Activated B cell treated with CpG ODN at 0.5 μM for 24 hours (primary cell): ENCODE measurements around the gene ARHGAP26. TPM values are rescaled to one million over a fixed set of nuclear protein-coding genes. Genes with fewer than 3 reads are reported as not detected.

Experiments
- ATAC-seq: fragments of 200-7000 bp; cut with Tn5 transposase; one replicate; pipeline ENCODE4 v1.10.0; 2021; ENCODE audit warnings: low read depth, mild to moderate bottlenecking, moderate library complexity
- CTCF ChIA-PET: fragments of 350-600 bp; sonication (Branson Sonifier 250); formaldehyde crosslinking; loops from one replicate; lab custom pipeline; 2021; ENCODE audit warnings: antibody characterized with exemption; lab: Charles Lee
- POLR2A ChIA-PET: fragments of 350-600 bp; sonication (Branson Sonifier 250); formaldehyde crosslinking; loops from one replicate; lab custom pipeline; 2021; ENCODE audit warnings: antibody characterized with exemption; lab: Charles Lee
- DNase-seq: peaks from one replicate; pipeline ENCODE4 v3.0.0; 2022
- H3K27ac Mint-ChIP-seq: one replicate; pipeline ENCODE4 v1.8.0; 2020; ENCODE audit warnings: mixed read lengths
- H3K27me3 Mint-ChIP-seq: one replicate; pipeline ENCODE4 v1.8.0; 2021; ENCODE audit warnings: mixed read lengths
- H3K36me3 Mint-ChIP-seq: one replicate; pipeline ENCODE4 v1.8.0; 2021; ENCODE audit warnings: low read depth, mixed read lengths
- H3K4me1 Mint-ChIP-seq: one replicate; pipeline ENCODE4 v1.8.0; 2021; ENCODE audit warnings: mixed read lengths
- H3K4me3 Mint-ChIP-seq: one replicate; pipeline ENCODE4 v1.8.0; 2020; ENCODE audit warnings: mild to moderate bottlenecking, mixed read lengths
- H3K9me3 Mint-ChIP-seq: one replicate; pipeline ENCODE4 v1.8.0; 2020; ENCODE audit warnings: mixed read lengths
- intact Hi-C: fragments of 100-400 bp; cut with micrococcal nuclease; formaldehyde crosslinking; loops from one replicate; pipeline ENCODE4 v1.15.1; 2024
- total RNA-seq: library from RNA; stranded (reverse); gene quantifications from 2 replicates; pipeline ENCODE4 v1.2.3, GENCODE V29; 2022
- TF ChIP-seq, protein P1 (sequence below): fragments of 200-600 bp; IDR thresholded peaks from one replicate; pipeline ENCODE4 v1.8.0; 2022; ENCODE audit warnings: antibody characterized with exemption, mild to moderate bottlenecking

The ARHGAP26 gene
- total RNA-seq, 1 donor from 2014 or later, result 20.9 TPM

DNA sequence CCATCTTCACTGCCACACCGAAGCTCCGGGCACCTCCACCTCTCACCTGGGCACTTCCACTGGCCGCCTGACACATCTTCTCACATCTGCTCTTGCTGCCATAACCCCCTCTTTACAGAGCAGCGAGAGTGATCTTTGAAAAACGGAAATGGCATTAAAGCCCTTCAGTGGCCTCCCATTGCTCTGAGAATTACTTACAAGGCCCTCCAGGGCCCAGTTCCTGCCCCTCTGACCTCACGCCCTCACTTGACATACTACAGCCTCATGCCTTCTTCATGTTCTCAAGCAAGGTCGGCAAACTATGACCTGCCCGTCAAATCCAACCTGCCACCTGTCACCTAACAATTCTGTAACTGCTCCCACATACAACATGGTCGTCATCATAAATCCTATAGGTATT is 446.0 kb downstream of the ARHGAP26 start:
- H3K4me3 Mint-ChIP-seq, result no peak overlapping the region

DNA sequence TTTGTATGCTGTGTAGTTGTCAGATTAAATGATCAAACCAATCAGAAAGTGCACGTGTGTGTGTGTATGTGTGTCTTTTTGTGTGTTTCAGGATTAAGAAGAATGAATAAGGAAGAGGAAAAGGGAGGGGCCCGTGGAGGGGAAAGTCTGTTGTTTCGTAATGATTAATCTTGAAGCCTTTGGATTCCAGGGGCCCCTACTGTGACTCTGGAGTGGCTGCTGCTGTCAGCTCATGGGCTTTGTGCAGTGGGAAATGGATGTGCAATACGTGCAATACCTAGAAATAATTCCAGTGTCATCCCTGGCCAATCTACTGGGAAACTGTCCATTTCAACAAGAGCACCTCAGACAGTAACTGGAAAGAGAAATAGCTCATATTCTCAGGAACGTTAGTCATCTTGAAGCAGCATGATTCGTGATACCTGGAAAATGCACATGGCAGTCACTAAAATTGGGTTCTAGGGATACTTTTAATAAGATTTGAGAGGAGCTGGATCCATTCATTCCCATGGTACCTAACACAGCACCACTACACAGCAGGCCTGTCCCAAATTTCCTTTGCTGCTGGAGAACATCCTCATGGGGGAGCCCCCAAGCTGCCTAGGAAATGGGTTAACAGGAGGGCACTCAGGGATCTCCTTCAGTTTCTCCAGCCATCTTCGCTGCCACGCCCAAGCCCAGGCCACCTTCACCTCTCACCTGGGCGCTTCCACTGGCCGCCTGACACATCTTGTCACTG is 447.1 kb downstream of the ARHGAP26 start:
- no peaks in the 10 kb centered on the region for H3K9me3 Mint-ChIP-seq
- no peak overlapping the region for H3K4me3 Mint-ChIP-seq
- TF ChIP-seq, protein P1, sequence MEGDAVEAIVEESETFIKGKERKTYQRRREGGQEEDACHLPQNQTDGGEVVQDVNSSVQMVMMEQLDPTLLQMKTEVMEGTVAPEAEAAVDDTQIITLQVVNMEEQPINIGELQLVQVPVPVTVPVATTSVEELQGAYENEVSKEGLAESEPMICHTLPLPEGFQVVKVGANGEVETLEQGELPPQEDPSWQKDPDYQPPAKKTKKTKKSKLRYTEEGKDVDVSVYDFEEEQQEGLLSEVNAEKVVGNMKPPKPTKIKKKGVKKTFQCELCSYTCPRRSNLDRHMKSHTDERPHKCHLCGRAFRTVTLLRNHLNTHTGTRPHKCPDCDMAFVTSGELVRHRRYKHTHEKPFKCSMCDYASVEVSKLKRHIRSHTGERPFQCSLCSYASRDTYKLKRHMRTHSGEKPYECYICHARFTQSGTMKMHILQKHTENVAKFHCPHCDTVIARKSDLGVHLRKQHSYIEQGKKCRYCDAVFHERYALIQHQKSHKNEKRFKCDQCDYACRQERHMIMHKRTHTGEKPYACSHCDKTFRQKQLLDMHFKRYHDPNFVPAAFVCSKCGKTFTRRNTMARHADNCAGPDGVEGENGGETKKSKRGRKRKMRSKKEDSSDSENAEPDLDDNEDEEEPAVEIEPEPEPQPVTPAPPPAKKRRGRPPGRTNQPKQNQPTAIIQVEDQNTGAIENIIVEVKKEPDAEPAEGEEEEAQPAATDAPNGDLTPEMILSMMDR, result no peak
- ChIA-PET POLR2A (interaction anchor here (1.0 kb wide), 1 partner anchor 218 kb away, joined by 4 read pairs; no protein-coding TSS in a partner anchor), CTCF (no interaction called here)
- H3K27ac Mint-ChIP-seq, result no peak overlapping the region
- H3K4me1 Mint-ChIP-seq, result peaks cover 37% of the 10 kb centered on the region
- H3K36me3 Mint-ChIP-seq, result peaks cover 6% of the 10 kb centered on the region
- intact Hi-C loops, result no loop called here
- no peaks in the 10 kb centered on the region for H3K27me3 Mint-ChIP-seq
- no peak for ATAC-seq
- DNase-seq, result no peak

More for the DNA sequence above, 446.0 kb downstream of the ARHGAP26 start:
- Mint-ChIP-seq H3K36me3 (peaks cover 6% of the 10 kb centered on the region), H3K27ac (no peak overlapping the region), H3K9me3 (no peaks in the 10 kb centered on the region), H3K27me3 (no peaks in the 10 kb centered on the region), H3K4me1 (peaks cover 27% of the 10 kb centered on the region)
- ChIA-PET POLR2A (no interaction called here), CTCF (no interaction called here)
- intact Hi-C loops, result no loop called here
- DNase-seq (no peak), ATAC-seq (no peak)
- TF ChIP-seq, protein P1, result no peak

DNA sequence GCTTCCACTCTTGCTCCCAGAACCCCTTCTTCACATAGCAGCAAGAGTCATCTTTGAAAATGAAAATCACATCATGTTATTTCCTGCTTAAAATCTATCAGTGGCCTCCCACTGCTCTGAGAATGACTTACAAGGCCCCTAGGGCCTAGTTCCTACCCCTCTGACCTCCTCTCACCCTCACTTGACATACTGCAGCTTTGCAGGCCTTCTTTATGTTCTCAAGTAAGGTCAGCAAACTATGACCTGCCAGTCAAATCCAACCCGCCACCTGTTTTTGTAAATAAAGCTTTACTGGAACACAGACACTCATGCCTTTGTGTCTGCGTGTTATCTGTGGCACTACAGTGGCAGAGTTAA is 447.6 kb downstream of the ARHGAP26 start:
- CTCF ChIA-PET, result no interaction called here
- H3K9me3 Mint-ChIP-seq, result no peaks in the 10 kb centered on the region
- no peak for ATAC-seq
- no peak overlapping the region for H3K4me3 Mint-ChIP-seq
- peaks cover 6% of the 10 kb centered on the region for H3K36me3 Mint-ChIP-seq
- intact Hi-C loops, result no loop called here
- no peak for DNase-seq
- POLR2A ChIA-PET, result interaction anchor here (1.0 kb wide), 1 partner anchor 217 kb away, joined by 4 read pairs; no protein-coding TSS in a partner anchor
- no peak overlapping the region for H3K27ac Mint-ChIP-seq
- TF ChIP-seq, protein P1, result no peak
- H3K27me3 Mint-ChIP-seq, result no peaks in the 10 kb centered on the region
- H3K4me1 Mint-ChIP-seq, result peaks cover 42% of the 10 kb centered on the region

DNA sequence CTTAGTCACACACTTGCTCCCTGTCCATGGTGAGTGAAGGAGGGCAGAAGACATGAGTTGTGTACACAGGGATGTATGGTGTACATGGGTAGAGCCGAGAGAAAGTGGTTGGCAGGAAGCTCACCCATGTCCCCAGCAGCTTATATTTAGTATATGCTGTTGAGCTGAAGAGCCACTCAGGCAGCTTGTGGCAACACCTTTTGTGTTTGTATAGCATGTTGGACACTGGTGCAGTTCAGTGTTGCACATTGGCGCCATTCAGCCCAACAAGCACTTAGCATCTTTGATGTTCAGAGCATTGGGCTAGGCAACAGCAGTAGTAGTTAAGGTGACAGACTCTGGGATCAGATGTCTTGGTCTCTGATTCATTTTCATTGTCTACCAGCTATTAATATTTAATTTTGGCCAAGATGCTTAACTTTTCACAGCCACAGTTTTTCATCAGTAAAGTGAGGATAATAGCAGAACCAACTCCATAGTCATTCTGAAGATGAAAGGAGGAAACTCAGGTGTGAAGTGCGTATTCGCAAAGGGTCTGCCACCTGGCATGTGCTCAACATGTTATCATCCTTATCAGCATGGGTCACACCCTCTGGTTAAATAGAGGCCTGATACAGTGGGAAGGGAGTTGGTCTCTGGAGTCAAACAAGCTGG is 448.5 kb downstream of the ARHGAP26 start:
- intact Hi-C loops, result no loop called here
- H3K9me3 Mint-ChIP-seq, result no peaks in the 10 kb centered on the region
- peaks cover 45% of the 10 kb centered on the region for H3K4me1 Mint-ChIP-seq
- H3K27me3 Mint-ChIP-seq, result no peaks in the 10 kb centered on the region
- no peak for DNase-seq
- no peak overlapping the region for H3K27ac Mint-ChIP-seq
- ATAC-seq, result no peak
- ChIA-PET CTCF (no interaction called here), POLR2A (no interaction called here)
- peaks cover 6% of the 10 kb centered on the region for H3K36me3 Mint-ChIP-seq
- TF ChIP-seq, protein P1, result no peak
- no peak overlapping the region for H3K4me3 Mint-ChIP-seq

DNA sequence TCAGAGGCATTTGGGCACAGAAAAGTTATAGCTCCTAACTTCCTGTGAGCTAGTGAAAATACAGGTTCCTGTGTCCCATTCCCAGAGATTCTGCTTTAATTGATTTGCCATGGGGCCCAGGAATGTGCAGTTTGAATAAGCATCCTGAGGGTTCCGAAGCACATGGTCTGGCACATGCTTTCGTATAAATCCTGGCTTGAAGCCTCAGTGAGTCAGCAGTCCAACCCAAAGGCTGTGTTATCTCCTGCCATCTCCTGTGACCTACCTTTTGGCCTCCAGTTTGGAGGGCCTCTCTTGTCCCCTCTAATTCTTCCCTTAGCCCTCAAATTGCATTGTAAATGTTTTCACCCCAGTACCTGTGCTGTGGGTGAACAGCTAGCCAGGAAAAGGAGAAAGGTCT is 449.5 kb downstream of the ARHGAP26 start:
- ATAC-seq, result no peak
- peaks cover 41% of the 10 kb centered on the region for H3K4me1 Mint-ChIP-seq
- CTCF ChIA-PET, result no interaction called here

More for the DNA sequence above, 449.5 kb downstream of the ARHGAP26 start:
- intact Hi-C loops, result no loop called here
- TF ChIP-seq, protein P1, result no peak
- H3K27ac Mint-ChIP-seq, result no peak overlapping the region
- DNase-seq, result no peak
- no peaks in the 10 kb centered on the region for H3K9me3 Mint-ChIP-seq
- peaks cover 4% of the 10 kb centered on the region for H3K36me3 Mint-ChIP-seq
- POLR2A ChIA-PET, result no interaction called here
- no peaks in the 10 kb centered on the region for H3K27me3 Mint-ChIP-seq
- H3K4me3 Mint-ChIP-seq, result no peak overlapping the region
